Neural cell (in vitro differentiated cells): Measurements from ENCODE around the gene PLXNA4. TPM values are rescaled to one million over a fixed set of nuclear protein-coding genes. Genes with fewer than 3 reads are reported as not detected.

Experiments used
- H2AFZ ChIP-seq: fragments of 200-600, 300-800 bp; sonication (generic), shearing (Covaris generic); 2 replicates; pipeline ENCODE4 v1.6.0; 2014; ENCODE audit warnings: low read depth, mild to moderate bottlenecking, antibody characterized with exemption, low read length, moderate library complexity
- H3F3A ChIP-seq: fragments of 200-600 bp; shearing (Covaris generic); 2 replicates; pipeline ENCODE4 v1.6.1; 2016; ENCODE audit warnings: mild to moderate bottlenecking, moderate library complexity, mixed read lengths, antibody characterized with exemption, low read length; ENCODE audit not compliant: insufficient read depth, poor library complexity, severe bottlenecking
- H3K27ac ChIP-seq: fragments of 200-600, 300-800 bp; sonication (generic), shearing (Covaris generic); 2 replicates; pipeline ENCODE4 v1.5.1; 2014; ENCODE audit warnings: mild to moderate bottlenecking, low read length, moderate library complexity
- H3K27me3 ChIP-seq: fragments of 300-800, 200-600 bp; sonication (generic), shearing (Covaris generic); 2 replicates; pipeline ENCODE4 v1.6.0; 2014; ENCODE audit warnings: mild to moderate bottlenecking, low read depth, low read length, moderate library complexity; ENCODE audit not compliant: insufficient read depth
- H3K36me3 ChIP-seq: fragments of 300-800, 200-600 bp; sonication (generic), shearing (Covaris generic); 2 replicates; pipeline ENCODE4 v1.5.1; 2014; ENCODE audit warnings: mild to moderate bottlenecking, antibody characterized with exemption, low read length, moderate library complexity; ENCODE audit not compliant: insufficient read depth
- H3K4me2 ChIP-seq: fragments of 300-800, 200-600 bp; sonication (generic), shearing (Covaris generic); 2 replicates; pipeline ENCODE4 v1.6.0; 2014; ENCODE audit warnings: mild to moderate bottlenecking, low read length
- H3K4me3 ChIP-seq: fragments of 300-800, 200-600 bp; sonication (generic), shearing (Covaris generic); 2 replicates; pipeline ENCODE4 v1.5.1; 2014; ENCODE audit warnings: mild to moderate bottlenecking, low read length, moderate library complexity
- H3K79me2 ChIP-seq: fragments of 200-600 bp; shearing (Covaris generic); replicated peaks from 2 replicates; pipeline ENCODE4 v1.6.0; 2014; ENCODE audit warnings: mild to moderate bottlenecking, low read length, moderate library complexity; ENCODE audit not compliant: insufficient read depth
- H3K9ac ChIP-seq: fragments of 300-800, 200-600 bp; sonication (generic), shearing (Covaris generic); 2 replicates; pipeline ENCODE4 v1.6.1; 2016; ENCODE audit warnings: mild to moderate bottlenecking, low read length, mixed read lengths
- H3K9me2 ChIP-seq: fragments of 200-600 bp; shearing (Covaris generic); 2 replicates; pipeline ENCODE4 v1.6.1; 2016; ENCODE audit warnings: mild to moderate bottlenecking, low read length, mixed read lengths; ENCODE audit not compliant: insufficient read depth
- H3K9me3 ChIP-seq: fragments of 200-600, 300-800 bp; sonication (generic), shearing (Covaris generic); 2 replicates; pipeline ENCODE4 v1.6.1; 2016; ENCODE audit warnings: mild to moderate bottlenecking, mixed run types, low read length, moderate library complexity, mixed read lengths
- H4K20me1 ChIP-seq: fragments of 200-600 bp; shearing (Covaris generic); 2 replicates; pipeline ENCODE4 v1.6.1; 2016; ENCODE audit warnings: mild to moderate bottlenecking, mixed run types; ENCODE audit not compliant: insufficient read depth
- EP300 ChIP-seq: fragments of 450-650 bp; conservative IDR thresholded peaks from 2 replicates; pipeline ENCODE4 v1.6.1; 2014; ENCODE audit warnings: antibody characterized with exemption, mild to moderate bottlenecking, moderate library complexity; ENCODE audit not compliant: poor library complexity, severe bottlenecking
- EZH2 ChIP-seq: fragments of 200-600, 300-800 bp; shearing (Covaris generic), sonication (generic); IDR thresholded peaks from 2 replicates; pipeline ENCODE4 v1.6.1; 2014; ENCODE audit warnings: antibody characterized with exemption, low read length, borderline replicate concordance, mild to moderate bottlenecking; ENCODE audit not compliant: insufficient read depth, poor library complexity, severe bottlenecking
- MXI1 ChIP-seq: fragments of 450-650 bp; conservative IDR thresholded peaks from 2 replicates; pipeline ENCODE4 v1.6.1; 2014; ENCODE audit warnings: antibody characterized with exemption, mild to moderate bottlenecking; ENCODE audit not compliant: poor library complexity, severe bottlenecking
- POLR2AphosphoS5 ChIP-seq: IDR thresholded peaks from 2 replicates; pipeline ENCODE4 v1.6.1; 2012
- RAD21 ChIP-seq: fragments of 450-650 bp; conservative IDR thresholded peaks from 2 replicates; pipeline ENCODE4 v1.6.1; 2014; ENCODE audit warnings: antibody characterized with exemption, mild to moderate bottlenecking, moderate library complexity
- SMC3 ChIP-seq: fragments of 450-650 bp; conservative IDR thresholded peaks from 2 replicates; pipeline ENCODE4 v1.6.1; 2014; ENCODE audit warnings: antibody characterized with exemption, mild to moderate bottlenecking, moderate library complexity; ENCODE audit not compliant: poor library complexity
- TAF1 ChIP-seq: IDR thresholded peaks from 2 replicates; pipeline ENCODE4 v1.6.1; 2012; ENCODE audit warnings: low read depth
- polyA plus RNA-seq: library from polyadenylated mRNA; depleted of rRNA; stranded (reverse); fragments of >200 nt; gene quantifications from 2 replicates; pipeline ENCODE4 v1.2.3, GENCODE V29; 2014
- TF ChIP-seq, protein P1 (sequence below): IDR thresholded peaks from 2 replicates; pipeline ENCODE4 v1.6.1; 2012; ENCODE audit warnings: borderline replicate concordance
- TF ChIP-seq, protein P2 (sequence below): fragments of 450-650 bp; IDR thresholded peaks from 2 replicates; pipeline ENCODE4 v1.5.1; 2014; ENCODE audit warnings: antibody characterized with exemption, mild to moderate bottlenecking, moderate library complexity; ENCODE audit not compliant: poor library complexity, severe bottlenecking

Gene PLXNA4
- polyA plus RNA-seq, 1 donor from 2014 or later: 7.2 TPM

GRCh38 chr7:132113536-132114371 is 462.5 kb downstream of the PLXNA4 start:
- no peak overlapping the region for H2AFZ ChIP-seq

GRCh38 chr7:132112657-132113056 is 463.6 kb downstream of the PLXNA4 start:
- H3K79me2 ChIP-seq: no peaks in the 10 kb centered on the region
- H3K36me3 ChIP-seq: no peaks in the 10 kb centered on the region
- H3K27ac ChIP-seq: no peak overlapping the region
- H4K20me1 ChIP-seq: no peaks in the 10 kb centered on the region
- no peak for TF ChIP-seq POLR2AphosphoS5
- TF ChIP-seq, protein P1, sequence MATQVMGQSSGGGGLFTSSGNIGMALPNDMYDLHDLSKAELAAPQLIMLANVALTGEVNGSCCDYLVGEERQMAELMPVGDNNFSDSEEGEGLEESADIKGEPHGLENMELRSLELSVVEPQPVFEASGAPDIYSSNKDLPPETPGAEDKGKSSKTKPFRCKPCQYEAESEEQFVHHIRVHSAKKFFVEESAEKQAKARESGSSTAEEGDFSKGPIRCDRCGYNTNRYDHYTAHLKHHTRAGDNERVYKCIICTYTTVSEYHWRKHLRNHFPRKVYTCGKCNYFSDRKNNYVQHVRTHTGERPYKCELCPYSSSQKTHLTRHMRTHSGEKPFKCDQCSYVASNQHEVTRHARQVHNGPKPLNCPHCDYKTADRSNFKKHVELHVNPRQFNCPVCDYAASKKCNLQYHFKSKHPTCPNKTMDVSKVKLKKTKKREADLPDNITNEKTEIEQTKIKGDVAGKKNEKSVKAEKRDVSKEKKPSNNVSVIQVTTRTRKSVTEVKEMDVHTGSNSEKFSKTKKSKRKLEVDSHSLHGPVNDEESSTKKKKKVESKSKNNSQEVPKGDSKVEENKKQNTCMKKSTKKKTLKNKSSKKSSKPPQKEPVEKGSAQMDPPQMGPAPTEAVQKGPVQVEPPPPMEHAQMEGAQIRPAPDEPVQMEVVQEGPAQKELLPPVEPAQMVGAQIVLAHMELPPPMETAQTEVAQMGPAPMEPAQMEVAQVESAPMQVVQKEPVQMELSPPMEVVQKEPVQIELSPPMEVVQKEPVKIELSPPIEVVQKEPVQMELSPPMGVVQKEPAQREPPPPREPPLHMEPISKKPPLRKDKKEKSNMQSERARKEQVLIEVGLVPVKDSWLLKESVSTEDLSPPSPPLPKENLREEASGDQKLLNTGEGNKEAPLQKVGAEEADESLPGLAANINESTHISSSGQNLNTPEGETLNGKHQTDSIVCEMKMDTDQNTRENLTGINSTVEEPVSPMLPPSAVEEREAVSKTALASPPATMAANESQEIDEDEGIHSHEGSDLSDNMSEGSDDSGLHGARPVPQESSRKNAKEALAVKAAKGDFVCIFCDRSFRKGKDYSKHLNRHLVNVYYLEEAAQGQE: no peak
- no peak for TF ChIP-seq EP300
- TF ChIP-seq MXI1: no peak
- no peak for TF ChIP-seq TAF1
- TF ChIP-seq EZH2: no peak
- TF ChIP-seq RAD21: no peak
- TF ChIP-seq SMC3: no peak
- TF ChIP-seq, protein P2, sequence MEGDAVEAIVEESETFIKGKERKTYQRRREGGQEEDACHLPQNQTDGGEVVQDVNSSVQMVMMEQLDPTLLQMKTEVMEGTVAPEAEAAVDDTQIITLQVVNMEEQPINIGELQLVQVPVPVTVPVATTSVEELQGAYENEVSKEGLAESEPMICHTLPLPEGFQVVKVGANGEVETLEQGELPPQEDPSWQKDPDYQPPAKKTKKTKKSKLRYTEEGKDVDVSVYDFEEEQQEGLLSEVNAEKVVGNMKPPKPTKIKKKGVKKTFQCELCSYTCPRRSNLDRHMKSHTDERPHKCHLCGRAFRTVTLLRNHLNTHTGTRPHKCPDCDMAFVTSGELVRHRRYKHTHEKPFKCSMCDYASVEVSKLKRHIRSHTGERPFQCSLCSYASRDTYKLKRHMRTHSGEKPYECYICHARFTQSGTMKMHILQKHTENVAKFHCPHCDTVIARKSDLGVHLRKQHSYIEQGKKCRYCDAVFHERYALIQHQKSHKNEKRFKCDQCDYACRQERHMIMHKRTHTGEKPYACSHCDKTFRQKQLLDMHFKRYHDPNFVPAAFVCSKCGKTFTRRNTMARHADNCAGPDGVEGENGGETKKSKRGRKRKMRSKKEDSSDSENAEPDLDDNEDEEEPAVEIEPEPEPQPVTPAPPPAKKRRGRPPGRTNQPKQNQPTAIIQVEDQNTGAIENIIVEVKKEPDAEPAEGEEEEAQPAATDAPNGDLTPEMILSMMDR: no peak
- no peaks in the 10 kb centered on the region for H3K9me3 ChIP-seq
- H3K27me3 ChIP-seq: no peaks in the 10 kb centered on the region
- no peaks in the 10 kb centered on the region for H3F3A ChIP-seq
- no peaks in the 10 kb centered on the region for H3K9me2 ChIP-seq
- H3K4me3 ChIP-seq: peak overlapping the region; percentile 26
- H3K4me2 ChIP-seq: peak overlapping the region; percentile 43
- no peak overlapping the region for H2AFZ ChIP-seq
- no peak overlapping the region for H3K9ac ChIP-seq

More at GRCh38 chr7:132113536-132114371, 462.5 kb downstream of the PLXNA4 start:
- Histone ChIP-seq H3K27me3 (no peaks in the 10 kb centered on the region), H3K4me2 (no peak overlapping the region), H3K27ac (no peak overlapping the region), H3F3A (no peaks in the 10 kb centered on the region), H3K9me3 (no peaks in the 10 kb centered on the region), H3K79me2 (no peaks in the 10 kb centered on the region), H4K20me1 (no peaks in the 10 kb centered on the region), H3K9ac (no peak overlapping the region), H3K9me2 (no peaks in the 10 kb centered on the region), H3K4me3 (no peak overlapping the region), H3K36me3 (no peaks in the 10 kb centered on the region)
- TF ChIP-seq RAD21 (no peak), EZH2 (no peak), POLR2AphosphoS5 (no peak), SMC3 (no peak), MXI1 (no peak), TAF1 (no peak), EP300 (no peak)
- TF ChIP-seq, protein P1: no peak
- TF ChIP-seq, protein P2: no peak
